ENCODE measurements around the gene FMNL2. TPM values are rescaled to one million over a fixed set of nuclear protein-coding genes. Genes with fewer than 3 reads are reported as not detected.

FMNL2 gene
- total and polyA plus RNA-seq, 2 experiments from 2014 or later: 4.4 to 18.6 TPM

GRCh38 chr2:152550386-152550785 lies 215.4 kb downstream of the FMNL2 start:
- Histone ChIP-seq H3K9me3 (ENCODE audit: low read depth) (no peaks in the 10 kb centered on the region), H3K9ac (no peak overlapping the region), H3K36me3 (ENCODE audit: low read depth) (no peaks in the 10 kb centered on the region), H3K9me2 (ENCODE audit: insufficient read depth) (no peaks in the 10 kb centered on the region), H3K4me2 (ENCODE audit: unreplicated experiment) (peak overlapping the region; percentile 54), H3K27me3 (replicated peaks; ENCODE audit: insufficient read depth) (no peaks in the 10 kb centered on the region), H3K4me1 (ENCODE audit: insufficient read depth) (peaks cover 24% of the 10 kb centered on the region), H3K27ac (no peak overlapping the region), H3F3A (ENCODE audit: insufficient read depth) (peaks cover 32% of the 10 kb centered on the region), H4K20me1 (ENCODE audit: insufficient read depth) (no peaks in the 10 kb centered on the region), H3K4me3 (no peak overlapping the region), H2AFZ (no peak overlapping the region), H3K79me2 (ENCODE audit: insufficient read depth) (no peaks in the 10 kb centered on the region)
- in situ Hi-C loops (cut with MboI): no loop called here
- WGBS, 2 experiments (ENCODE audit: low coverage in 1 of 2, low lambda C conversion rate in 2 of 2, missing lambda C conversion rate in 2 of 2): 89 to 97% methylated on average over 2 of the region's 2 CpGs
- no peak for DNase-seq
- no peak for TF ChIP-seq EZH2phosphoT487 (IDR thresholded peaks at IDR 0.05; ENCODE audit: insufficient read depth, low read depth)
- no peak for TF ChIP-seq EZH2 (IDR thresholded peaks at IDR 0.05; ENCODE audit: insufficient read depth, poor library complexity, severe bottlenecking)

DNA sequence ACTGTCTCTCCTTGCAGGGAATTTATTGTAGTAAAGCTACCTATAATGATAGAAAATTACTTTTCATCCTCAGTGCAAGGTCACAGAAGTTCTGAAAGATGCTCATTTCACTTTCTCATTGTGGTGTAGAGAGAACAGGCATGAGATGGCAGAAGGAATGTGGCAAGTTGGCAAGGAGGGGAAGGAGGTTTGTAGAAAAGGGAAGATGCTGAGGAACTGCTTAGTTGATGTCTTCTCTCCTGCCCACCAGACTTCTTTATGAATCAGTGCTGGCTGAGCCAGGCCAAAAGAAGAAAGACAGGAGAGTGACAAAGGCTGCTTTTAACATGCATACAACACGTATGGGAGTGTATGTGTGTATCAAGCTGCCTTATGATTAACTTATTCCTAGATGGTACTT lies 217.9 kb downstream of the FMNL2 start:
- H3K4me3 ChIP-seq: no peak overlapping the region
- WGBS, 2 experiments (ENCODE audit: low coverage in 1 of 2, low lambda C conversion rate in 2 of 2, missing lambda C conversion rate in 2 of 2): 95 to 100% methylated on average over 1 of the region's 1 CpG
- H4K20me1 ChIP-seq (ENCODE audit: insufficient read depth): no peaks in the 10 kb centered on the region
- H3K27me3 ChIP-seq (replicated peaks; ENCODE audit: insufficient read depth): no peaks in the 10 kb centered on the region
- no peaks in the 10 kb centered on the region for H3K36me3 ChIP-seq (ENCODE audit: low read depth)
- in situ Hi-C loops (cut with MboI): no loop called here
- no peak overlapping the region for H3K9ac ChIP-seq
- H3K4me2 ChIP-seq (ENCODE audit: unreplicated experiment): no peak overlapping the region
- no peaks in the 10 kb centered on the region for H3K9me3 ChIP-seq (ENCODE audit: low read depth)
- no peaks in the 10 kb centered on the region for H3K79me2 ChIP-seq (ENCODE audit: insufficient read depth)
- H3K9me2 ChIP-seq (ENCODE audit: insufficient read depth): no peaks in the 10 kb centered on the region
- TF ChIP-seq EZH2phosphoT487 (IDR thresholded peaks at IDR 0.05; ENCODE audit: insufficient read depth, low read depth) (no peak), EZH2 (IDR thresholded peaks at IDR 0.05; ENCODE audit: insufficient read depth, poor library complexity, severe bottlenecking) (no peak)
- H3F3A ChIP-seq (ENCODE audit: insufficient read depth): peaks cover 29% of the 10 kb centered on the region
- no peak overlapping the region for H2AFZ ChIP-seq
- DNase-seq: peak; percentile 28
- H3K4me1 ChIP-seq (ENCODE audit: insufficient read depth): peaks cover 28% of the 10 kb centered on the region
- no peak overlapping the region for H3K27ac ChIP-seq

DNA sequence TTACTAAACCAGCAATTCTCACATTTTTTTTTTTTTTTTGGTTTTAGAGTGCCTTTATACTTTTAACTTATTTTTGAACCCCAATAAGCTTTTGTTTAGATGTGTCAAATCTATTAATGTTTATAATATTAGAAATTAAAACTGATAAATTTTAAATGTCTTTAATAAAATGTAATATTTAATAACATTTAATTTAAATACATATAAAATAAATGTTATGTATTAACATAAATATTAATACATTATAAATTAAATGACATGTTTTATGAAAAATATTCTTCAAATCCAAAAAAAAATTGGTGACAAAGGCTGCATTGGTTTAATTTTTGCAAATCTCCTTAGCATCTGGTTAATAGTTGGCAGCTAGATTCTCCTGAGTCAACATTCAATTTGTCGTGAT lies 218.5 kb downstream of the FMNL2 start:
- Histone ChIP-seq H3K27me3 (replicated peaks; ENCODE audit: insufficient read depth) (no peaks in the 10 kb centered on the region), H3K79me2 (ENCODE audit: insufficient read depth) (no peaks in the 10 kb centered on the region), H3K4me2 (ENCODE audit: unreplicated experiment) (no peak overlapping the region), H3K9ac (no peak overlapping the region), H3F3A (ENCODE audit: insufficient read depth) (peaks cover 33% of the 10 kb centered on the region), H3K4me1 (ENCODE audit: insufficient read depth) (peaks cover 31% of the 10 kb centered on the region), H4K20me1 (ENCODE audit: insufficient read depth) (no peaks in the 10 kb centered on the region), H3K36me3 (ENCODE audit: low read depth) (no peaks in the 10 kb centered on the region), H2AFZ (no peak overlapping the region), H3K4me3 (no peak overlapping the region), H3K9me2 (ENCODE audit: insufficient read depth) (no peaks in the 10 kb centered on the region), H3K27ac (no peak overlapping the region), H3K9me3 (ENCODE audit: low read depth) (no peaks in the 10 kb centered on the region)
- DNase-seq: no peak
- in situ Hi-C loops (cut with MboI): no loop called here
- 86% methylated on average over 1 of the region's 1 CpG for WGBS, 2 experiments (ENCODE audit: low coverage in 1 of 2, low lambda C conversion rate in 2 of 2, missing lambda C conversion rate in 2 of 2)
- TF ChIP-seq EZH2 (IDR thresholded peaks at IDR 0.05; ENCODE audit: insufficient read depth, poor library complexity, severe bottlenecking) (no peak), EZH2phosphoT487 (IDR thresholded peaks at IDR 0.05; ENCODE audit: insufficient read depth, low read depth) (no peak)

DNA sequence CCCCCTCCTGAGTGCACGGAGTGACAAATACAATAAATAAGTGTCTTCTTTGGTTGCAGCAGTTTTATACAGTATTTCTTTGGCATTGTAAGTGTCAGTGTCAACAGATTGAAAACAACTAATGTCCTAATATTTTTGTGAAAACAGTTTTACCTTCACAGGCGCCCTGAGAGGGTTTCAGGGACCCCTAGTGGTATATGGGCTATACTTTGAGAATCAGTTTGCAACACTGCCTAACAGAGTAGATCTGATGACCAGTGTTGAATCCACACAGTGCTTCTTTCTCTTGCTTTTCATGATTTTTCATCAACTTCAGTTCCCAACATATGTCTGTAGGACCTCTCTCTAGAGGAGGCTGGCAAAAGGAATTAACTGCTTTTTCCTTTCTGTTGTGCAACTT lies 220.1 kb downstream of the FMNL2 start:
- Histone ChIP-seq H3K36me3 (ENCODE audit: low read depth) (no peaks in the 10 kb centered on the region), H3K27me3 (replicated peaks; ENCODE audit: insufficient read depth) (no peaks in the 10 kb centered on the region), H3K4me1 (ENCODE audit: insufficient read depth) (peaks cover 26% of the 10 kb centered on the region), H2AFZ (no peak overlapping the region), H4K20me1 (ENCODE audit: insufficient read depth) (no peaks in the 10 kb centered on the region), H3K9me3 (ENCODE audit: low read depth) (no peaks in the 10 kb centered on the region), H3K4me2 (ENCODE audit: unreplicated experiment) (no peak overlapping the region), H3F3A (ENCODE audit: insufficient read depth) (peaks cover 32% of the 10 kb centered on the region), H3K4me3 (no peak overlapping the region), H3K9ac (no peak overlapping the region), H3K9me2 (ENCODE audit: insufficient read depth) (no peaks in the 10 kb centered on the region), H3K79me2 (ENCODE audit: insufficient read depth) (no peaks in the 10 kb centered on the region), H3K27ac (no peak overlapping the region)
- in situ Hi-C loops (cut with MboI): no loop called here
- DNase-seq: no peak
- TF ChIP-seq EZH2 (IDR thresholded peaks at IDR 0.05; ENCODE audit: insufficient read depth, poor library complexity, severe bottlenecking) (no peak), EZH2phosphoT487 (IDR thresholded peaks at IDR 0.05; ENCODE audit: insufficient read depth, low read depth) (no peak)
- WGBS, 2 experiments (ENCODE audit: low coverage in 1 of 2, low lambda C conversion rate in 2 of 2, missing lambda C conversion rate in 2 of 2): 96% methylated on average over 2 of the region's 2 CpGs

DNA sequence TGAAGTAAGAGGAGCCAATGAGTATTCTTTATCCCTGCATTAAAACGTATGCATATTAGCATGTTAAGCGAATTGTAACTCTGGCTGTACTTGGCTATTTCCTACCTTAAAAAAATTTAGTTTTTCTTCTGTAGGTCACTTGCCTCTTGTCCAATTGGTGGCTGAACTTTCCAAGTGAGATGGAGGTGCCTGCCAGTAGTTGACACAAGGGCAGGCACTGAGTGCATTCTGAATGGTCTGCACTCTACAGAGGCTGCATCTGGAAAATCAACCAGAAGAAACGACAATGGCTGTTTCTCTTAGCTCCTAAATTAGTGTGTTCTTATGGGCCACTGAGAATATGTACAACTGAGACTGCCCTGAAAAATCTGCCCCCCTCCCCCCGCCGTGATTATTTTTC lies 221.5 kb downstream of the FMNL2 start:
- peaks cover 29% of the 10 kb centered on the region for H3K4me1 ChIP-seq (ENCODE audit: insufficient read depth)
- no peak overlapping the region for H3K27ac ChIP-seq
- TF ChIP-seq EZH2 (IDR thresholded peaks at IDR 0.05; ENCODE audit: insufficient read depth, poor library complexity, severe bottlenecking) (no peak), EZH2phosphoT487 (IDR thresholded peaks at IDR 0.05; ENCODE audit: insufficient read depth, low read depth) (no peak)
- 91 to 94% methylated on average over 5 of the region's 5 CpGs for whole genome bisulfite sequencing, 2 experiments (ENCODE audit: low coverage in 1 of 2, low lambda C conversion rate in 2 of 2, missing lambda C conversion rate in 2 of 2)
- in situ Hi-C loops (cut with MboI): no loop called here
- H3K9me2 ChIP-seq (ENCODE audit: insufficient read depth): no peaks in the 10 kb centered on the region
- H3F3A ChIP-seq (ENCODE audit: insufficient read depth): peaks cover 30% of the 10 kb centered on the region; the same call in 1 of the 2 replicates
- no peak overlapping the region for H3K9ac ChIP-seq
- DNase-seq: no peak
- no peak overlapping the region for H2AFZ ChIP-seq
- H4K20me1 ChIP-seq (ENCODE audit: insufficient read depth): no peaks in the 10 kb centered on the region
- H3K4me2 ChIP-seq (ENCODE audit: unreplicated experiment): no peak overlapping the region
- H3K27me3 ChIP-seq (replicated peaks; ENCODE audit: insufficient read depth): no peaks in the 10 kb centered on the region
- H3K79me2 ChIP-seq (ENCODE audit: insufficient read depth): no peaks in the 10 kb centered on the region
- H3K36me3 ChIP-seq (ENCODE audit: low read depth): no peaks in the 10 kb centered on the region
- H3K4me3 ChIP-seq: no peak overlapping the region
- no peaks in the 10 kb centered on the region for H3K9me3 ChIP-seq (ENCODE audit: low read depth)
